ENCODE results near the gene IFT172. TPM values are rescaled to one million over a fixed set of nuclear protein-coding genes. Genes with fewer than 3 reads are reported as not detected.

IFT172 gene
- total RNA-seq, 1 experiment from 2014 or later: 26.2 TPM

DNA sequence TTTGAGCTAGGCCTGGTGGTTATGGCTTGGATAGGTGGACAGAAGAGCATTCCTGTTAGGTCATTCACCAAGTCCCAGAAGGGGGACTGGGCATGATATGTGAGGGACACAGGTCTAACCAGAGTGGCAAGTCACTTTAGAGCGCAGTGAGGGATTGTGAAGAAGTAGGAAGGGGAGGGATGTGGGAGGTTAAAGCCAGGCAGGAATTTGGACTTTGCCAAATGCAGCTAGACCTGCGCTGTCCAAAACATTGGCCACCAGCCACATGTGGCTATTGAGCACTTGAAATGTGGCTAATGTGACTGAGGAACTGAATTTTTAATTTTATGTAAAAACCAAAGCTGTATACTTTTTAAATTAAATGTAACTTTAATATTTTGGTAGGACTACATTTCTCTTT, 30.8 kb upstream of the IFT172 start:
- no peak overlapping the region for H2AFZ ChIP-seq
- BruUV-seq (replicated peaks): no TSS peak
- H3K4me2 ChIP-seq: no peak overlapping the region
- H3K27ac ChIP-seq: no peak overlapping the region
- ChIA-PET POLR2A (ENCODE audit: unreplicated experiment) (no interaction called here), CTCF (no interaction called here)
- H3K4me3 ChIP-seq: no peak overlapping the region
- H3F3A ChIP-seq (ENCODE audit: insufficient read depth, low read depth): no peaks in the 10 kb centered on the region
- no peaks in the 10 kb centered on the region for H4K20me1 ChIP-seq (ENCODE audit: insufficient read depth)
- DNase-seq: no peak
- TF ChIP-seq, protein P1, sequence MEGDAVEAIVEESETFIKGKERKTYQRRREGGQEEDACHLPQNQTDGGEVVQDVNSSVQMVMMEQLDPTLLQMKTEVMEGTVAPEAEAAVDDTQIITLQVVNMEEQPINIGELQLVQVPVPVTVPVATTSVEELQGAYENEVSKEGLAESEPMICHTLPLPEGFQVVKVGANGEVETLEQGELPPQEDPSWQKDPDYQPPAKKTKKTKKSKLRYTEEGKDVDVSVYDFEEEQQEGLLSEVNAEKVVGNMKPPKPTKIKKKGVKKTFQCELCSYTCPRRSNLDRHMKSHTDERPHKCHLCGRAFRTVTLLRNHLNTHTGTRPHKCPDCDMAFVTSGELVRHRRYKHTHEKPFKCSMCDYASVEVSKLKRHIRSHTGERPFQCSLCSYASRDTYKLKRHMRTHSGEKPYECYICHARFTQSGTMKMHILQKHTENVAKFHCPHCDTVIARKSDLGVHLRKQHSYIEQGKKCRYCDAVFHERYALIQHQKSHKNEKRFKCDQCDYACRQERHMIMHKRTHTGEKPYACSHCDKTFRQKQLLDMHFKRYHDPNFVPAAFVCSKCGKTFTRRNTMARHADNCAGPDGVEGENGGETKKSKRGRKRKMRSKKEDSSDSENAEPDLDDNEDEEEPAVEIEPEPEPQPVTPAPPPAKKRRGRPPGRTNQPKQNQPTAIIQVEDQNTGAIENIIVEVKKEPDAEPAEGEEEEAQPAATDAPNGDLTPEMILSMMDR (conservative IDR thresholded peaks at IDR 0.05): no peak
- TF ChIP-seq EZH2 (IDR thresholded peaks at IDR 0.05; ENCODE audit: low read depth): no peak
- H3K27me3 ChIP-seq (ENCODE audit: insufficient read depth, low read depth): no peaks in the 10 kb centered on the region
- intact Hi-C loops (cut with micrococcal nuclease; ENCODE audit: unreplicated experiment): no loop called here
- H3K4me1 ChIP-seq (replicated peaks; ENCODE audit: insufficient read depth): no peaks in the 10 kb centered on the region
- H3K36me3 ChIP-seq (ENCODE audit: low read depth): no peaks in the 10 kb centered on the region
- H3K9me2 ChIP-seq (ENCODE audit: insufficient read depth): no peaks in the 10 kb centered on the region
- no peaks in the 10 kb centered on the region for H3K9me3 ChIP-seq (ENCODE audit: insufficient read depth, low read depth)
- no peaks in the 10 kb centered on the region for H3K79me2 ChIP-seq (ENCODE audit: low read depth)

DNA sequence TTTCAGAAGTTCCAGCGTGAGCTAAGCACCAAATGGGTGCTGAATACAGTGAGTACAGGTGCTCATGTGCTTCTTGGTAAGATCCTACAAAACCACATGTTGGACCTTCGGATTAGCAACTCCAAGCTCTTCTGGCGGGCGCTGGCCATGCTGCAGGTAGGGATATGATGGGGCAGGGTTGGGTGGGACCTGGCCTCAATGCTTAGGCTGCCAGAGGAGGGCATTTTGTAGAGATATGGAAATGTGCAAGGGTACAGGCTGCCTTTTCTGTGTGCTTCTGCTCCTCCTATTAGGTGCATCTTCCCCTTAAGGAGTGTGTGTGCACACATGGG, 29.2 kb upstream of the IFT172 start:
- no peaks in the 10 kb centered on the region for H3K9me3 ChIP-seq (ENCODE audit: insufficient read depth, low read depth)
- no peaks in the 10 kb centered on the region for H3F3A ChIP-seq (ENCODE audit: insufficient read depth, low read depth)
- no TSS peak for BruUV-seq (replicated peaks)
- ChIA-PET POLR2A (ENCODE audit: unreplicated experiment) (no interaction called here), CTCF (no interaction called here)
- H3K36me3 ChIP-seq (ENCODE audit: low read depth): no peaks in the 10 kb centered on the region
- H3K4me2 ChIP-seq: no peak overlapping the region
- no peaks in the 10 kb centered on the region for H3K4me1 ChIP-seq (replicated peaks; ENCODE audit: insufficient read depth)
- H3K27me3 ChIP-seq (ENCODE audit: insufficient read depth, low read depth): no peaks in the 10 kb centered on the region
- no peak for TF ChIP-seq EZH2 (IDR thresholded peaks at IDR 0.05; ENCODE audit: low read depth)
- TF ChIP-seq, protein P1 (conservative IDR thresholded peaks at IDR 0.05): no peak
- no peak overlapping the region for H2AFZ ChIP-seq
- H3K4me3 ChIP-seq: no peak overlapping the region
- H4K20me1 ChIP-seq (ENCODE audit: insufficient read depth): no peaks in the 10 kb centered on the region
- no peaks in the 10 kb centered on the region for H3K79me2 ChIP-seq (ENCODE audit: low read depth)
- no peaks in the 10 kb centered on the region for H3K9me2 ChIP-seq (ENCODE audit: insufficient read depth)
- intact Hi-C loops (cut with micrococcal nuclease; ENCODE audit: unreplicated experiment): no loop called here
- no peak overlapping the region for H3K27ac ChIP-seq
- no peak for DNase-seq

DNA sequence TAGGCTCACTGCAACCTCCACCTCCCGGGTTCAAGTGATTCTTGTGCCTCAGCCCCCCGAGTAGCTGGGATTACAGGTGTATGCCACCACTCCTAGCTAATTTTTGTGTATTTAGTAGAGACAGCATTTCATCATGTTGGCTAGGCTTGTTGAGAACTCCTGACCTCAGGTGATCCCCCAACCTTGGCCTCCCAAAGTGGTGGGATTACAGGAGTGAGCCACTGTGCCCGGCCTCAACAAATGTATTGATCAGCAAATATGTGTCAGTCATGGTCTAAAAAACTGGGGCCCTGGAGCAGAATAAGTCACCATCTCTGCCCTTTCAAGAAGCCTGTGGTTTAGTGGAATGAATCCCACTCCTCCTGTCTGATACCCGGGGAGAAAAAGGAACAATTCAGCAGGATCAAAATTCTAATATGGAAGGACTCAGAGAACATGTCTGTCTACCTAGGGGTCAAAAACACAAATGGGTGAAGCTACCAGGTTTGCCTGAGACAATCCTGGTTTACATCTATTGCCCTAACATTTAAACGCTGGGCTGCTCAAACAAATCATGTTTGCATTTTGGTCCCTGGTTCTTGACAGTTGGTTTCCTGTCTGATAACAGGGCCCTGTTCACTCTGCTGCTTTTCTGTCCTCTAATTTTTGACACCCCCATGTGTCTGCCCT, 28.7 kb upstream of the IFT172 start:
- TF ChIP-seq EZH2 (IDR thresholded peaks at IDR 0.05; ENCODE audit: low read depth): no peak
- TF ChIP-seq, protein P1 (conservative IDR thresholded peaks at IDR 0.05): no peak
- H3K36me3 ChIP-seq (ENCODE audit: low read depth): no peaks in the 10 kb centered on the region
- intact Hi-C loops (cut with micrococcal nuclease; ENCODE audit: unreplicated experiment): no loop called here
- H3K27ac ChIP-seq: no peak overlapping the region
- no peaks in the 10 kb centered on the region for H3K4me1 ChIP-seq (replicated peaks; ENCODE audit: insufficient read depth)
- ChIA-PET CTCF (no interaction called here), POLR2A (ENCODE audit: unreplicated experiment) (no interaction called here)
- H2AFZ ChIP-seq: no peak overlapping the region
- DNase-seq: no peak
- no peaks in the 10 kb centered on the region for H3K27me3 ChIP-seq (ENCODE audit: insufficient read depth, low read depth)
- H3K9me2 ChIP-seq (ENCODE audit: insufficient read depth): no peaks in the 10 kb centered on the region
- H3K79me2 ChIP-seq (ENCODE audit: low read depth): no peaks in the 10 kb centered on the region
- no peaks in the 10 kb centered on the region for H3F3A ChIP-seq (ENCODE audit: insufficient read depth, low read depth)
- no peaks in the 10 kb centered on the region for H4K20me1 ChIP-seq (ENCODE audit: insufficient read depth)
- BruUV-seq (replicated peaks): no TSS peak
- H3K4me2 ChIP-seq: no peak overlapping the region
- no peaks in the 10 kb centered on the region for H3K9me3 ChIP-seq (ENCODE audit: insufficient read depth, low read depth)
- no peak overlapping the region for H3K4me3 ChIP-seq

Data from PC-9 (cell line).